ENCODE measurements around the gene LMO2. TPM values are rescaled to one million over a fixed set of nuclear protein-coding genes. Genes with fewer than 3 reads are reported as not detected.

Gene LMO2
- total and polyA plus RNA-seq, 12 donors: 3.9 to 16.9 (median 9.8) TPM

DNA sequence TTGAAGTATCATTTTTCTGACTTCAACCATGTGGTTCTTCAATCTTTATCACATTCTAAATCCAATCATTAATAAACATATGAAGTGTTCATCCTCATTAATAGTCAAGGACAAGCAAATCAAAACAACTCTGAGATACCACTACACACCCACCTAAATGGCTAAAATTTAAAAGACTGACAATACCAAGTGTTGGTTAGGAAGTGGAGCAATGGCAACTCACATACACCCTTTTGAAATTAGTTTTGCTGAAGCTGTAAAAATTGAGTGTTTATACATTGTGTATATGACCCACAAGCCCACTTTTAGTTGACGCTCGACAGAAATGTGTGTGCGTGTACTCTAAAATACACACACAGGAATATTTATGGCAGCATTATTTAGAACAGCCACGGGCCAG lies 36.7 kb upstream of the LMO2 start:
- no peaks in the 10 kb centered on the region for H3K36me3 ChIP-seq
- ATAC-seq (no peak), DNase-seq (no peak)
- H3K4me3 ChIP-seq: no peak overlapping the region
- H3K9me3 ChIP-seq: peaks cover 0 to 7% (median 0%) of the 10 kb centered on the region in 11 donors
- intact Hi-C loops (cut with DNase I): loop anchor here in 1 of 10 donors (5.0 kb wide), 1 partner anchor 41 kb away; no protein-coding TSS in a partner anchor
- H3K27me3 ChIP-seq: no peaks in the 10 kb centered on the region
- no peak overlapping the region for H3K27ac ChIP-seq
- TF ChIP-seq, protein P1, sequence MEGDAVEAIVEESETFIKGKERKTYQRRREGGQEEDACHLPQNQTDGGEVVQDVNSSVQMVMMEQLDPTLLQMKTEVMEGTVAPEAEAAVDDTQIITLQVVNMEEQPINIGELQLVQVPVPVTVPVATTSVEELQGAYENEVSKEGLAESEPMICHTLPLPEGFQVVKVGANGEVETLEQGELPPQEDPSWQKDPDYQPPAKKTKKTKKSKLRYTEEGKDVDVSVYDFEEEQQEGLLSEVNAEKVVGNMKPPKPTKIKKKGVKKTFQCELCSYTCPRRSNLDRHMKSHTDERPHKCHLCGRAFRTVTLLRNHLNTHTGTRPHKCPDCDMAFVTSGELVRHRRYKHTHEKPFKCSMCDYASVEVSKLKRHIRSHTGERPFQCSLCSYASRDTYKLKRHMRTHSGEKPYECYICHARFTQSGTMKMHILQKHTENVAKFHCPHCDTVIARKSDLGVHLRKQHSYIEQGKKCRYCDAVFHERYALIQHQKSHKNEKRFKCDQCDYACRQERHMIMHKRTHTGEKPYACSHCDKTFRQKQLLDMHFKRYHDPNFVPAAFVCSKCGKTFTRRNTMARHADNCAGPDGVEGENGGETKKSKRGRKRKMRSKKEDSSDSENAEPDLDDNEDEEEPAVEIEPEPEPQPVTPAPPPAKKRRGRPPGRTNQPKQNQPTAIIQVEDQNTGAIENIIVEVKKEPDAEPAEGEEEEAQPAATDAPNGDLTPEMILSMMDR (IDR thresholded peaks at IDR 0.05): no peak
- 95 to 96% methylated on average over 4 of the region's 4 CpGs for WGBS, 2 donors
- H3K4me1 ChIP-seq: peaks cover 7 to 42% (median 34%) of the 10 kb centered on the region in 9 donors

DNA sequence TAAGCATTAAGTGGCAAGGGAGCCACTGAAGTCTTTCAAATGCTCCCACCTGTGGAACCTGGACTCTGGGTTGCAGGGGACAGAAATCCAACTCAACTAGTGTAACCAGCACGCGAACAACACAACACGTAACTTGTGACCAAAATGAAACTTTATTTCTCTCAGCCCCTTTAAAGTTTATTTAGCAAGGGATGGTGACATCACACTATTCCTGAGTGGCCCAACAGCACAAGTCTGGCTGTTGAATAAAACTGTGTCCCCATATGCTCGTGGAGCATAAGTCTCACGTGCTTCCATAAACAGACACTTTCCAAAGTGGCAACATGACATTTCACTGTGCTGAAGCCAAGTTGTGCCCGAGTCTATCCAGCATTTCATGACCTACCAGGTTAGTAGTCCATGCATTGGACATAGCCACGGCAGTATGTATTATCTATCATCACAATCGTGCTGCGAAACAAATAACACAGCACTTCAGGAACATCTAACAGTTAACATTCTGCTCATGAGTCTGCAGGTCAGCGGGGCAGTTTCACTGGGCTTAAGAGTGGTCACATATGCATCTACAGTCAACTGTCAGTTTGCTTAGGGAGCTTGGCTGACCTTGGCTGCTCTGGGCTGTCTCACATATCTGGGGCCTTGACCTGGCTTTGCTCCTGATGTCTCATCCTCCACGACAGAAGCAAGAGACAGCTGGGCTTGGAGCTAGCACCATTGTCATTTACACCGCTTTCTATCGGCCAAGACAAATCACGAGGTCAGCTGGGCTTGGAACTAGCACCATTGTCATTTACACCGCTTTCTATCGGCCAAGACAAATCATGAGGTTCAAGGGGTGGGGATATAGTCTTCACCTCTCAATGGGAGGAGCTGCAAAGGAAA lies 35.0 kb upstream of the LMO2 start:
- no peak for DNase-seq
- Histone ChIP-seq H3K9me3 (peaks cover 0 to 5% (median 0%) of the 10 kb centered on the region in 11 donors), H3K36me3 (no peaks in the 10 kb centered on the region), H3K27ac (no peak overlapping the region), H3K4me3 (no peak overlapping the region), H3K4me1 (peaks cover 7 to 27% (median 22%) of the 10 kb centered on the region in 9 donors), H3K27me3 (no peaks in the 10 kb centered on the region)
- TF ChIP-seq, protein P1 (IDR thresholded peaks at IDR 0.05): no peak
- intact Hi-C loops (cut with DNase I): loop anchor here in 1 of 10 donors (5.0 kb wide), 1 partner anchor 40 kb away; no protein-coding TSS in a partner anchor
- WGBS, 2 donors: 79 to 84% methylated on average over 16 of the region's 16 CpGs
- no peak for ATAC-seq

DNA sequence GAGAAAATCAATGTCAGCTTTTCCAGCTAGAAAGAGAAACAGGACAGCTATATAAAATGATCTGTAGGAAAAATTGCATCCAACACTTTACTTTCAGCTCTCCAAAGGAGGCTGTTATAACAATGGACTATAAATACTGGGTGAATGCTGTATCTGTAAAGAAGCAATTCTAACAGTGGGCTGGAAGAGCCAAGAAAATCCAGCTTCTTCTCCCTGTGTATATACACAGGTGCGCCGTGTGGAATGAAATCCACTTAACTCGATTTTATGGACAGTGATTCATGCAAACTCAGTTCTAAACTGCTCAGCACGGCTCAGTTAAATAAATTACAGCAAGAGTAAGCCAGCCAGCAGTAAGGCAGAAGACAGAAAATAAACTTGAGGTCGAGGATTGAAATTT lies 32.5 kb upstream of the LMO2 start:
- H3K27me3 ChIP-seq: peaks cover 0 to 8% (median 0%) of the 10 kb centered on the region in 7 donors
- H3K4me3 ChIP-seq: no peak overlapping the region
- intact Hi-C loops (cut with DNase I): no loop called here
- ATAC-seq (no peak), DNase-seq (no peak)
- 89 to 91% methylated on average over 5 of the region's 5 CpGs for WGBS, 2 donors
- no peaks in the 10 kb centered on the region for H3K36me3 ChIP-seq
- H3K9me3 ChIP-seq: peaks cover 0 to under 1% (median 0%) of the 10 kb centered on the region in 11 donors
- TF ChIP-seq, protein P1 (IDR thresholded peaks at IDR 0.05): no peak
- no peak overlapping the region for H3K27ac ChIP-seq
- H3K4me1 ChIP-seq: peaks cover 0 to 17% (median 0%) of the 10 kb centered on the region in 9 donors

DNA sequence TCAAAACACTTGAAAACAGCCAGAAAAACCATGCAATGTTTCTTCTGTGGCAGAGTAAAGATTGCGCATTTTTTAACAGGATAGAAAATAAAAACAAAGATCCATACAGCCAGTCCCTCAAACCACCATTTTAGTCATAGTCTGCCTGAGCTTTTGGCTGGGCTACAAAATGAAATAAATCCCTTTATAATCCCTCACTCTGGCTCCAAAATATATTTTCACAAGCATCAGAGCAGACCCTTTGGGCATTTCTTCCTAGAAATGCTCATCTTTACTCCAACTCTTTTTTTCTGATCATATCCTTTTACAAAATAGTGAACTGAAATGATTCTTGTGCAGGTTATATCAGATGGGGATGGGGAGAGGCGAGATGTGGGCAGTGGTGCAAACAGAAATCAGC lies 31.8 kb upstream of the LMO2 start:
- Histone ChIP-seq H3K9me3 (peaks cover 0 to 5% (median 0%) of the 10 kb centered on the region in 11 donors), H3K36me3 (no peaks in the 10 kb centered on the region), H3K27ac (no peak overlapping the region), H3K27me3 (peaks cover 0 to 8% (median 0%) of the 10 kb centered on the region in 7 donors), H3K4me3 (no peak overlapping the region), H3K4me1 (peaks cover 0 to 17% (median 0%) of the 10 kb centered on the region in 9 donors)
- intact Hi-C loops (cut with DNase I): no loop called here
- ATAC-seq (no peak), DNase-seq (no peak)
- WGBS, 2 donors: 90 to 93% methylated on average over 2 of the region's 2 CpGs
- TF ChIP-seq, protein P1 (IDR thresholded peaks at IDR 0.05): no peak

All from heart right ventricle (tissue), 16 donors.